Pancreas (tissue), 10 donors: ENCODE data around the gene SAMSN1. TPM values are rescaled to one million over a fixed set of nuclear protein-coding genes. Genes with fewer than 3 reads are reported as not detected.

ENCODE experiments used
- ATAC-seq, 4 donors: fragments of 200-7000 bp; cut with Tn5 transposase; one replicate each; pipeline versions ENCODE4 v1.8.0 to v1.9.1; 2020; ENCODE audit warnings: mild to moderate bottlenecking in 4 of 4, moderate library complexity in 4 of 4
- DNase-seq, 6 donors: peaks; one replicate each; pipeline ENCODE4 v3.0.0-alpha.2; 2020
- FAIRE-seq: peaks from 2 replicates; lab custom pipeline; 2012; peaks lifted over from hg19 to GRCh38; lab: Jason Lieb, UNC
- H3K27ac ChIP-seq, 4 donors: fragments of 200-600 bp; sonication (generic); 1 replicate in 3 of 4; 2 replicates in 1 of 4; pipeline versions ENCODE4 v1.5.0 to v1.8.0; 2020
- H3K27me3 ChIP-seq, 4 donors: fragments of 200-600 bp; one replicate each; pipeline ENCODE4 v1.8.0; 2021
- H3K36me3 ChIP-seq, 3 donors: fragments of 200-600 bp; sonication (generic) in 1 of 3; one replicate each; pipeline versions ENCODE4 v1.5.0 to v1.8.0; 2020 to 2021
- H3K4me1 ChIP-seq, 3 donors: fragments of 200-600 bp; one replicate each; pipeline ENCODE4 v1.8.0; 2021
- H3K4me3 ChIP-seq, 4 donors: fragments of 200-600 bp; sonication (generic) in 2 of 4; one replicate each; pipeline versions ENCODE4 v1.5.0 to v1.8.0; 2020 to 2021
- H3K9me3 ChIP-seq, 4 donors: fragments of 200-600 bp; one replicate each; pipeline ENCODE4 v1.8.0; 2021
- WGBS, 2 donors: extraction: QIAGEN DNeasy Blood & Tissue Kit; methylation state at CpG; one replicate each; pipeline ENCODE4 v1.1.7; 2013; 5-methylcytosine and 5-hydroxymethylcytosine counted together
- intact Hi-C, 3 donors: fragments of 100-400 bp; cut with DNase I; formaldehyde crosslinking; loops; one replicate each; pipeline versions ENCODE4 v1.11.1 to v1.14.2; 2022
- polyA plus RNA-seq, 2 donors: library from polyadenylated mRNA; stranded (reverse); fragments of 200-250 nt; gene quantifications; one replicate each; pipeline ENCODE4 v1.2.3, GENCODE V29; 2013
- total RNA-seq, 6 donors: library from RNA; stranded (reverse); fragmentation: NEBNext Ultra II Directional in 4 of 6; extraction: Animal tissue kit (Norgen Biotek cat#: 25700) in 4 of 6; gene quantifications; one replicate each; pipeline versions ENCODE4 v1.2.1 to v1.2.4, GENCODE V29; 2021 to 2023
- TF ChIP-seq, protein P1 (sequence below), 4 donors: fragments of 200-600 bp; sonication (generic) in 3 of 4; IDR thresholded peaks; one replicate each; pipeline versions ENCODE4 v1.5.0 to v1.8.0; 2021; ENCODE audit warnings: antibody characterized with exemption in 4 of 4
- donor health status: healthy with polysubstance abuse.
- donor health status: DM: no; HTN: no; CAD: no; lungs with moderate emphysema.
- donor health status: DM: no; HTN: no; CAD: no.
- donor health status: control.
- donor health status: control.
- donor health status: Bipolar disorder and iron deficiency.
- donor health status: DM: yes; HTN: yes; CAD: no.
- donor health status: DM: no; HTN: no; CAD: no.
- donor health status: DM: no; HTN: no; CAD: no.
- donor health status: DM: yes; HTN: yes; CAD: no.

SAMSN1 gene
- total and polyA plus RNA-seq, 8 donors, result 0.12 to 5.0 (median 1.1) TPM

DNA sequence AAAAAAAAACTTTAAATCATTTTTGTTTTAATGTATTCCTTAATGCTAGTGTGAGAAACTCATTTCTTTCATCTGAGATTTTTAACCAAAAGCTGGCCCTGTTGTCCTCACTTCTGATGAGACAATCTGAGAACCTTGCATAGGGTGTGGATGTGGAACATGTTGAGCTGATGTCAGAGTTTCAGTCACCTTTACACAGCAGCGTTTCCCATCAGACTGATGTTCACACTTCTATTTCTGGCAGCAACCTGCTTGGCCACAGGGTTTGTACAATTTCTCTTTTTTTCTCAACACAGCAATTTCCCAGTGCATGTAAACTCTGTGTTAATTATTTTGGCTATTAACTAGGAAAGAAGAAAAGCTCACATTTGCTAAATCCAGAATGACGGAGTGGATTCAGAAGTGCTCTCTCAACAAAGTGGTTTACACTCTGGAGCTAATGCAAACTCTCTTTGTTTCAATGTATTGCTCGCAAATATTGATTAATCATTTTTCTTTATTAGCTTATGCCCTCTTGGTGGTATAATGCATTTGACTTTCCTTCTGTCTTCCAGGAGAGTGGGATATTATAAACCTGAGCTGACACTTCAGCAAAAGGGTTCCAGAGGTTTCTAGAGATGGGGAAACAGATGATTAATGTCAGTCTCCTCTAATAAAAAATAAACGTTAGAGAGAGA lies 92.6 kb downstream of the SAMSN1 start:
- DNase-seq (no peak), ATAC-seq (peak in 3 of 4 donors; percentile 51 to 88 (median 62)), FAIRE-seq (no peak)
- no peaks in the 10 kb centered on the region for H3K27me3 ChIP-seq
- H3K27ac ChIP-seq, result no peak overlapping the region
- H3K36me3 ChIP-seq, result no peaks in the 10 kb centered on the region
- no peak overlapping the region for H3K4me3 ChIP-seq
- 36% methylated on average over 4 of the region's 4 CpGs for WGBS, 2 donors
- H3K9me3 ChIP-seq, result no peaks in the 10 kb centered on the region
- TF ChIP-seq, protein P1, sequence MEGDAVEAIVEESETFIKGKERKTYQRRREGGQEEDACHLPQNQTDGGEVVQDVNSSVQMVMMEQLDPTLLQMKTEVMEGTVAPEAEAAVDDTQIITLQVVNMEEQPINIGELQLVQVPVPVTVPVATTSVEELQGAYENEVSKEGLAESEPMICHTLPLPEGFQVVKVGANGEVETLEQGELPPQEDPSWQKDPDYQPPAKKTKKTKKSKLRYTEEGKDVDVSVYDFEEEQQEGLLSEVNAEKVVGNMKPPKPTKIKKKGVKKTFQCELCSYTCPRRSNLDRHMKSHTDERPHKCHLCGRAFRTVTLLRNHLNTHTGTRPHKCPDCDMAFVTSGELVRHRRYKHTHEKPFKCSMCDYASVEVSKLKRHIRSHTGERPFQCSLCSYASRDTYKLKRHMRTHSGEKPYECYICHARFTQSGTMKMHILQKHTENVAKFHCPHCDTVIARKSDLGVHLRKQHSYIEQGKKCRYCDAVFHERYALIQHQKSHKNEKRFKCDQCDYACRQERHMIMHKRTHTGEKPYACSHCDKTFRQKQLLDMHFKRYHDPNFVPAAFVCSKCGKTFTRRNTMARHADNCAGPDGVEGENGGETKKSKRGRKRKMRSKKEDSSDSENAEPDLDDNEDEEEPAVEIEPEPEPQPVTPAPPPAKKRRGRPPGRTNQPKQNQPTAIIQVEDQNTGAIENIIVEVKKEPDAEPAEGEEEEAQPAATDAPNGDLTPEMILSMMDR (IDR thresholded peaks at IDR 0.05), result no peak
- intact Hi-C loops, result no loop called here
- H3K4me1 ChIP-seq, result no peaks in the 10 kb centered on the region

DNA sequence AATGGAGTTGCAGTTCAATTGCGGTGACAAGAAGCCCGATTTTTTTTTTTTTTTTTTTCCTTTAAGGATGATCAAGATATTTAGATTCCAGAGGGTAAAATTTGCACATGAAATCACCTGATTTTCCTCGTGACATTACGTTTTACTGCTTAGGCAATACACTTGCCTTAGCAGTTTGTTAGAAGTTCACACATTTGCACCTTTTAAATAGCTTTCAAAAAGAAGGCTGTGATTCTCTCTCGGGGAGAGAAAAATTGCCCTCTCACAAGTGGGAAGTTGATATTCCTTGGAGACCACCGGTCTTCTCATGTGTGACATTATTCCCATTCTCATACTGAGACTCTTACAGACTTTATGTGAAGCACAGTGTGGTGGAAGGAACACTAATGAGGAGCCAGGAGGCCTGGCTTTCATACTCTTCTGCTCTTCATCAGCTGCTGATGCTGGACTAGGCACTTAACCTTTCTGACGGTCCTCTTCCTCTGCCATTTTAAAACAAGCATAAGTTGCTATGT lies 93.3 kb downstream of the SAMSN1 start:
- WGBS, 2 donors, result 45 to 48% methylated on average over 7 of the region's 7 CpGs

DNA sequence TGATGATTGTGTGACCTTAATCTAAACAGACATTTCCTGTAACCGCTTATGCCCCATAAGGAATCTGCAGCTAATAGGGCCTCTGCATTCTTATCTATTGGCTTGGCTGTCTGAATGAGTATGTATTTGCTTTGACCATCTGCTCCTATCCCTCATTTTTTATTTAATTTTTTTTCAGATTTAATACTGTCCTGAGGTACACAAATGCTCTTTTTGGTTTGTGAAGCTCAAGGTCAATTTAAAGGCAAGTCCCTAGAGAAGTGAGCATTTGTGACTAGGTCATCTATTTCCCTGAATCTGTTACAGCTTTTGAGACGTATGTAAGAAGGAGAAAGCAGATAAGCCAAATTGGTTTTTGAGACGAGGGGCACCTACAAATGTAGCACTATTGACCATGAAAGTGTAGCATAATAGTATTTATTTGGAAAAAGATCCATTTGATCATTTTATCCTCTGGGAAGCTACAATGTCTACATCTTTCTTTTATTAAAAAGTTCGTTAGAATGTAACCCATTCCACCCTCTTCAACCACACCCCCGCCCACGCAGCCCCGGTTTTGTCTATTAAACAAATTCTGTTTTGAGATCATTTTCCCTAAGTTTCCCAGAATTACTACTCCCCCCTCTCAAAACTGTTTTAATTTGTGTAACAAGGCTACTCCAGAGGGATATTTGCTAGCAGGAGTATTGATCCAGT lies 93.9 kb downstream of the SAMSN1 start:
- intact Hi-C loops, result no loop called here
- ATAC-seq (peak in 1 of 4 donors; percentile 7), FAIRE-seq (no peak), DNase-seq (no peak)
- TF ChIP-seq, protein P1 (IDR thresholded peaks at IDR 0.05), result no peak
- H3K4me1 ChIP-seq, result no peaks in the 10 kb centered on the region
- no peaks in the 10 kb centered on the region for H3K9me3 ChIP-seq
- H3K4me3 ChIP-seq, result no peak overlapping the region
- H3K36me3 ChIP-seq, result no peaks in the 10 kb centered on the region
- 51 to 60% methylated on average over 7 of the region's 7 CpGs for WGBS, 2 donors
- H3K27me3 ChIP-seq, result no peaks in the 10 kb centered on the region
- H3K27ac ChIP-seq, result no peak overlapping the region

More for the DNA sequence above, 93.3 kb downstream of the SAMSN1 start:
- H3K9me3 ChIP-seq, result no peaks in the 10 kb centered on the region
- TF ChIP-seq, protein P1 (IDR thresholded peaks at IDR 0.05), result no peak
- no peak for ATAC-seq
- no peak for DNase-seq
- no peaks in the 10 kb centered on the region for H3K4me1 ChIP-seq
- H3K27ac ChIP-seq, result no peak overlapping the region
- H3K4me3 ChIP-seq, result no peak overlapping the region
- H3K27me3 ChIP-seq, result no peaks in the 10 kb centered on the region
- no peaks in the 10 kb centered on the region for H3K36me3 ChIP-seq
- intact Hi-C loops, result no loop called here
- no peak for FAIRE-seq

DNA sequence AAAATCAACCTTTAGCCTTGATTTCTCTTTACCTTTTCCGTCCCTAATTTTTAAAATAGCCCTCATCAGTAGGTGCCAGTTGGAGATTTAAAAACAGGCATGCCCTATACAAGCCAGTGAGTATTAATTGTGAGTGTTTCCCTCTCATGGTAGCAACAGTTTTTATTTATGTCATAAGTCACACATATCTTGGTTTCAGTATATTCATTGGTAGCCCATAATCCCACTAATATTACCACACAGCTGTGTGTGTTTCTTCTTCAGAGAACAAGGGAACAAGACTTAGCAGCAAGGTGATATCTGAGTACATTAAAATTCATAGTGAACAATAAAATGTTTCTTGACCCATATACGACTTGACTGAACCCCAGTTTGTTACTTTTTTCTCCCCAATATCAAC lies 94.6 kb downstream of the SAMSN1 start:
- Histone ChIP-seq H3K27ac (no peak overlapping the region), H3K4me3 (no peak overlapping the region), H3K9me3 (no peaks in the 10 kb centered on the region), H3K27me3 (no peaks in the 10 kb centered on the region), H3K36me3 (no peaks in the 10 kb centered on the region), H3K4me1 (no peaks in the 10 kb centered on the region)
- FAIRE-seq (no peak), DNase-seq (no peak), ATAC-seq (no peak)
- intact Hi-C loops, result no loop called here
- 67 to 76% methylated on average over 2 of the region's 2 CpGs for WGBS, 2 donors
- TF ChIP-seq, protein P1 (IDR thresholded peaks at IDR 0.05), result no peak

DNA sequence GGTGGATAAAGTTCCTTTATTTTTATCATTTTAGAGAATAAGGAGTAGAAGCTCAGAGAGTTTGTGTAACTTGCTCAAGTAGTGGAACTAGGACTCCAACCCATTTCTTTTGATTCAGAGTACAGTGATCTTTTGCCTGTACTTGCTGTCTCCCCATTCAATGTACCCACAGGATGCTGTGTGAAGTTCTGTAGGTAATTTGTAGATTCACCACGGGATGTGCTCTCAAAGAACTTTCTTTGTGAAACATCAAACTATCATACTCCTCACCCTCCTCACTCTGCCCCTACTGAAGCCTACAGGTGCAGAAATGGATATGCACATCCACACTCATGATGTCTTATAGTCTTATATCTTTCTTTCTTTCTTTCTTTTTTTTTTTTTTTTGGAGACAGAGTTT lies 97.3 kb downstream of the SAMSN1 start:
- WGBS, 2 donors, result 62 to 64% methylated on average over 1 of the region's 1 CpG
- H3K9me3 ChIP-seq, result no peaks in the 10 kb centered on the region
- no peak for DNase-seq
- no peak overlapping the region for H3K27ac ChIP-seq
- no peak for ATAC-seq
- intact Hi-C loops, result no loop called here
- H3K4me3 ChIP-seq, result no peak overlapping the region
- no peaks in the 10 kb centered on the region for H3K4me1 ChIP-seq
- TF ChIP-seq, protein P1 (IDR thresholded peaks at IDR 0.05), result no peak
- H3K27me3 ChIP-seq, result no peaks in the 10 kb centered on the region
- H3K36me3 ChIP-seq, result no peaks in the 10 kb centered on the region
- no peak for FAIRE-seq
